ENCODE measurements around the gene SNRNP27.

The SNRNP27 gene

GRCh38 chr2:69916106-69916505 is 22.4 kb downstream of the SNRNP27 start:
- DNase-seq (ENCODE audit: low read depth in 2 of 2) = no peak

- no peak for DNase-seq (ENCODE audit: low read depth in 2 of 2)
Observed at GRCh38 chr2:69917852-69918251, 24.1 kb downstream of the SNRNP27 start.

- DNase-seq (ENCODE audit: low read depth in 2 of 2) = no peak
Observed at GRCh38 chr2:69918401-69918800, 24.6 kb downstream of the SNRNP27 start.

- no peak for DNase-seq (ENCODE audit: low read depth in 2 of 2)
Observed at GRCh38 chr2:69923116-69923515, 29.4 kb downstream of the SNRNP27 start.

- no peak for DNase-seq (ENCODE audit: low read depth in 2 of 2)
Observed at GRCh38 chr2:69926849-69927515, 33.2 kb downstream of the SNRNP27 start.

GRCh38 chr2:69931832-69932595 is 38.3 kb downstream of the SNRNP27 start:
- no peak for DNase-seq (ENCODE audit: low read depth in 2 of 2)

- DNase-seq (ENCODE audit: low read depth in 2 of 2) = no peak
Observed at GRCh38 chr2:69932596-69932922, 38.8 kb downstream of the SNRNP27 start.

GRCh38 chr2:69933254-69933828 is 39.6 kb downstream of the SNRNP27 start:
- no peak for DNase-seq (ENCODE audit: low read depth in 2 of 2)

GRCh38 chr2:69933839-69934613 is 40.3 kb downstream of the SNRNP27 start:
- DNase-seq (ENCODE audit: low read depth in 2 of 2) = no peak

GRCh38 chr2:69934614-69934908 is 40.8 kb downstream of the SNRNP27 start:
- no peak for DNase-seq (ENCODE audit: low read depth in 2 of 2)

GRCh38 chr2:69935011-69935410 is 41.3 kb downstream of the SNRNP27 start:
- no peak for DNase-seq (ENCODE audit: low read depth in 2 of 2)

GRCh38 chr2:69936906-69937305 is 43.1 kb downstream of the SNRNP27 start:
- DNase-seq (ENCODE audit: low read depth in 2 of 2) = no peak

- no peak for DNase-seq (ENCODE audit: low read depth in 2 of 2)
Observed at GRCh38 chr2:69937968-69938367, 44.2 kb downstream of the SNRNP27 start.

- no peak for DNase-seq (ENCODE audit: low read depth in 2 of 2)
Observed at GRCh38 chr2:69939722-69940121, 46.0 kb downstream of the SNRNP27 start.

GRCh38 chr2:69940691-69941090 is 46.9 kb downstream of the SNRNP27 start:
- DNase-seq (ENCODE audit: low read depth in 2 of 2) = no peak

GRCh38 chr2:69943000-69943842 is 49.5 kb downstream of the SNRNP27 start:
- DNase-seq (ENCODE audit: low read depth in 2 of 2) = no peak

GRCh38 chr2:69943843-69944525 is 50.2 kb downstream of the SNRNP27 start:
- DNase-seq (ENCODE audit: low read depth in 2 of 2) = no peak

GRCh38 chr2:69944756-69945155 is 51.0 kb downstream of the SNRNP27 start:
- no peak for DNase-seq (ENCODE audit: low read depth in 2 of 2)

- no peak for DNase-seq (ENCODE audit: low read depth in 2 of 2)
Observed at GRCh38 chr2:69945441-69945840, 51.7 kb downstream of the SNRNP27 start.

- DNase-seq (ENCODE audit: low read depth in 2 of 2) = no peak
Observed at GRCh38 chr2:69945941-69946340, 52.2 kb downstream of the SNRNP27 start.

Measured in stimulated activated CD4-positive, alpha-beta T cell treated with anti-CD3 and anti-CD28 coated beads, Interleukin-1b, Interleukin-23, amount 100 ng/mL, for 4 hours (primary cell).